H1 (cell line): Measurements from ENCODE around the gene PRR23B. TPM values are rescaled to one million over a fixed set of nuclear protein-coding genes. Genes with fewer than 3 reads are reported as not detected.

Experiments
- CTCF ChIA-PET: fragments of 300-600 bp; sonication (Branson Sonifier 250); formaldehyde crosslinking; loops from one replicate; lab custom pipeline; 2021; ENCODE audit not compliant: partially characterized antibody; lab: Charles Lee
- POLR2A ChIA-PET: fragments of 300-600 bp; sonication (Branson Sonifier 250); formaldehyde crosslinking; loops from one replicate; lab custom pipeline; 2021; ENCODE audit warnings: inconsistent platforms; ENCODE audit not compliant: partially characterized antibody; lab: Charles Lee
- DNase-seq, 2 experiments: peaks; one replicate each; pipeline versions ENCODE4 v3.0.0 to v3.0.0-alpha.2; 2010 to 2022; ENCODE audit warnings: low spot score in 2 of 2, low read depth in 1 of 2, mixed read lengths in 1 of 2
- FAIRE-seq: peaks from 2 replicates; lab custom pipeline; 2011; peaks lifted over from hg19 to GRCh38; lab: Jason Lieb, UNC
- H2AFZ ChIP-seq: 2 replicates; pipeline ENCODE4 v1.8.1; 2012; ENCODE audit warnings: low read length, inconsistent platforms
- H2AK5ac ChIP-seq: 2 replicates; pipeline ENCODE4 v1.6.1; 2013; ENCODE audit warnings: low read depth, low read length
- H2BK120ac ChIP-seq: replicated peaks from 2 replicates; pipeline ENCODE3; 2013; ENCODE audit warnings: low read depth, low read length, inconsistent platforms
- H2BK12ac ChIP-seq: 2 replicates; pipeline ENCODE4 v1.6.1; 2013; ENCODE audit warnings: low read depth, low read length
- H2BK15ac ChIP-seq: 2 replicates; pipeline ENCODE4 v1.6.1; 2013; ENCODE audit warnings: low read length
- H2BK20ac ChIP-seq: 2 replicates; pipeline ENCODE4 v1.6.1; 2013; ENCODE audit warnings: low read length
- H2BK5ac ChIP-seq: 2 replicates; pipeline ENCODE4 v1.6.1; 2013; ENCODE audit warnings: low read depth, low read length
- H3K14ac ChIP-seq: 2 replicates; pipeline ENCODE4 v1.6.1; 2013; ENCODE audit warnings: inconsistent platforms; ENCODE audit not compliant: insufficient read length
- H3K18ac ChIP-seq: 2 replicates; pipeline ENCODE4 v1.6.1; 2013; ENCODE audit warnings: low read length; ENCODE audit errors: extremely low read depth
- H3K23ac ChIP-seq: 2 replicates; pipeline ENCODE4 v1.6.1; 2013; ENCODE audit warnings: inconsistent platforms; ENCODE audit not compliant: insufficient read length
- H3K23me2 ChIP-seq: 2 replicates; pipeline ENCODE4 v1.6.1; 2013; ENCODE audit warnings: low read depth, low read length
- H3K27ac ChIP-seq: 2 replicates; pipeline ENCODE4 v1.6.1; 2011; ENCODE audit warnings: low read depth, low read length, inconsistent platforms
- H3K27me3 ChIP-seq, 4 experiments: replicated peaks in 1 of 4; 1 replicate in 1 of 4; 2 replicates in 3 of 4; pipeline versions ENCODE4 v1.6.1 to v1.8.1; 2011 to 2013; ENCODE audit warnings: low read length in 3 of 4, mild to moderate bottlenecking in 3 of 4, inconsistent platforms in 2 of 4, mixed read lengths in 2 of 4, moderate library complexity in 1 of 4; ENCODE audit not compliant: control insufficient read depth in 3 of 4, insufficient read depth in 3 of 4; ENCODE audit errors: extremely low read depth in 1 of 4
- H3K36me3 ChIP-seq, 4 experiments: 2 replicates each; pipeline versions ENCODE4 v1.6.1 to v1.8.1; 2011 to 2013; ENCODE audit warnings: mild to moderate bottlenecking in 4 of 4, low read length in 3 of 4, moderate library complexity in 2 of 4, control low read depth in 1 of 4, inconsistent platforms in 1 of 4; ENCODE audit not compliant: insufficient read depth in 4 of 4, control insufficient read depth in 2 of 4
- H3K4ac ChIP-seq: replicated peaks from 2 replicates; pipeline ENCODE3; 2013; ENCODE audit warnings: low read length, low read depth, mixed read lengths, inconsistent platforms; ENCODE audit not compliant: insufficient read length
- H3K4me1 ChIP-seq, 4 experiments: replicated peaks in 1 of 4; 1 replicate in 1 of 4; 2 replicates in 3 of 4; pipeline versions ENCODE4 v1.6.1 to v1.8.1; 2011 to 2013; ENCODE audit warnings: low read length in 3 of 4, inconsistent platforms in 2 of 4, mixed read lengths in 1 of 4; ENCODE audit not compliant: insufficient read depth in 4 of 4, control insufficient read depth in 3 of 4
- H3K4me2 ChIP-seq, 2 experiments: 2 replicates each; pipeline versions ENCODE4 v1.6.1 to v1.8.1; 2011 to 2013; ENCODE audit warnings: low read depth in 2 of 2, low read length in 2 of 2, control low read depth in 1 of 2, inconsistent platforms in 1 of 2, mild to moderate bottlenecking in 1 of 2; ENCODE audit not compliant: insufficient read depth in 1 of 2
- H3K4me3 ChIP-seq, 4 experiments: fragments of 200-600, 300-600 bp in 1 of 4; sonication (generic), shearing (Covaris generic), sonication (Bioruptor Twin) in 1 of 4; 2 replicates each; pipeline versions ENCODE4 v1.5.1 to v1.8.1; 2011 to 2016; ENCODE audit warnings: low read length in 4 of 4, low read depth in 3 of 4, control low read depth in 2 of 4, inconsistent platforms in 2 of 4, mild to moderate bottlenecking in 2 of 4, mixed read lengths in 1 of 4, moderate library complexity in 1 of 4; ENCODE audit not compliant: insufficient read depth in 2 of 4; ENCODE audit errors: extremely low read depth in 1 of 4
- H3K56ac ChIP-seq: replicated peaks from 2 replicates; pipeline ENCODE3; 2013; ENCODE audit warnings: low read depth, mild to moderate bottlenecking, mixed read lengths, low read length, inconsistent platforms; ENCODE audit not compliant: insufficient read length
- H3K79me1 ChIP-seq: 2 replicates; pipeline ENCODE4 v1.6.1; 2013; ENCODE audit warnings: low read depth, low read length, control low read depth
- H3K79me2 ChIP-seq, 2 experiments: 2 replicates each; pipeline versions ENCODE4 v1.6.1 to v1.8.1; 2012 to 2013; ENCODE audit warnings: low read length in 2 of 2, mild to moderate bottlenecking in 2 of 2, inconsistent platforms in 1 of 2; ENCODE audit not compliant: insufficient read depth in 2 of 2, control insufficient read depth in 1 of 2
- H3K9ac ChIP-seq, 4 experiments: replicated peaks in 1 of 4; 1 replicate in 1 of 4; 2 replicates in 3 of 4; pipeline versions ENCODE4 v1.6.1 to v1.8.1; 2011 to 2013; ENCODE audit warnings: low read depth in 3 of 4, low read length in 3 of 4, control low read depth in 2 of 4, mild to moderate bottlenecking in 2 of 4, moderate library complexity in 2 of 4, inconsistent platforms in 1 of 4; ENCODE audit errors: extremely low read depth in 1 of 4
- H3K9me3 ChIP-seq, 2 experiments: 2 replicates each; pipeline versions ENCODE4 v1.6.1 to v1.8.1; 2012 to 2013; ENCODE audit warnings: mild to moderate bottlenecking in 2 of 2, moderate library complexity in 2 of 2, control low read depth in 1 of 2, inconsistent platforms in 1 of 2, low read depth in 1 of 2, low read length in 1 of 2, mixed read lengths in 1 of 2; ENCODE audit not compliant: insufficient read depth in 2 of 2
- H4K20me1 ChIP-seq, 2 experiments: replicated peaks in 1 of 2; 2 replicates each; pipeline versions ENCODE3 to v1.8.1; 2011 to 2013; ENCODE audit warnings: inconsistent platforms in 2 of 2, low read length in 2 of 2, mild to moderate bottlenecking in 1 of 2; ENCODE audit not compliant: insufficient read depth in 2 of 2, control insufficient read depth in 1 of 2
- H4K5ac ChIP-seq: 2 replicates; pipeline ENCODE4 v1.6.1; 2013; ENCODE audit warnings: low read length, low read depth, mixed read lengths, inconsistent platforms; ENCODE audit not compliant: insufficient read length
- H4K8ac ChIP-seq: 2 replicates; pipeline ENCODE4 v1.8.0; 2013; ENCODE audit warnings: mild to moderate bottlenecking, moderate library complexity, low read length, inconsistent platforms; ENCODE audit not compliant: insufficient read depth; ENCODE audit errors: extremely low read depth
- H4K91ac ChIP-seq: replicated peaks from 2 replicates; pipeline ENCODE3; 2013; ENCODE audit warnings: low read length, mixed read lengths, inconsistent platforms; ENCODE audit not compliant: insufficient read length
- KDM5A ChIP-seq: fragments of 200-600 bp; IDR thresholded peaks from 2 replicates; pipeline ENCODE4 v1.7.1; 2012; ENCODE audit warnings: mild to moderate bottlenecking, low read length, inconsistent platforms, mixed read lengths
- MAFK ChIP-seq: IDR thresholded peaks from 2 replicates; pipeline ENCODE4 v1.6.1; 2012; ENCODE audit warnings: low read depth, mild to moderate bottlenecking, improper control_type of control experiment, low read length
- SUZ12 ChIP-seq: fragments of 200-600 bp; sonication (generic); IDR thresholded peaks from 2 replicates; pipeline ENCODE4 v1.6.1; 2012; ENCODE audit warnings: mild to moderate bottlenecking, inconsistent platforms, low read length, moderate library complexity, mixed read lengths
- WGBS, 2 experiments: shearing (Covaris generic) in 1 of 2; methylation state at CpG; one replicate each; pipeline versions ENCODE4 v1.1.6 to v1.1.7; 2013 to 2015; ENCODE audit warnings: low lambda C conversion rate in 2 of 2, mixed read lengths in 2 of 2, inconsistent platforms in 1 of 2, low coverage in 1 of 2, missing lambda C conversion rate in 1 of 2; ENCODE audit not compliant: insufficient replicate concordance in 2 of 2, insufficient coverage in 1 of 2, insufficient read length in 1 of 2; ENCODE audit errors: extremely low coverage in 1 of 2, missing lambda C conversion rate in 1 of 2; 5-methylcytosine and 5-hydroxymethylcytosine counted together
- polyA plus RNA-seq, 7 experiments: library from polyadenylated mRNA; depleted of rRNA in 3 of 7; stranded (reverse) in 5 of 7; unstranded in 2 of 7; fragments of >200 nt in 5 of 7; fragments of 200-250 nt in 2 of 7; gene quantifications; 1 replicate in 5 of 7; 2 replicates in 1 of 7; 4 replicates in 1 of 7; pipeline versions ENCODE4 v1.2.1 to v1.2.3, GENCODE V29; 2011 to 2013; ENCODE audit warnings: missing spikeins in 2 of 7, mixed read lengths in 2 of 7
- total RNA-seq: library from RNA; stranded (reverse); fragmentation: NEBNext Ultra II Directional; extraction: Animal tissue kit (Norgen Biotek cat#: 25700); gene quantifications from 2 replicates; pipeline ENCODE4 v1.2.1, GENCODE V29; 2021

PRR23B gene
- total and polyA plus RNA-seq, 2 of the 8 experiments (the other 6 are each of a cell fraction or from before 2014, with no cell fraction given): not detected

- CTCF ChIA-PET: no interaction called here
- Histone ChIP-seq H4K8ac (no peak overlapping the region), H3K27me3 (no peaks in the 10 kb centered on the region), H4K91ac (no peak overlapping the region), H2BK12ac (no peak overlapping the region), H2BK5ac (no peak overlapping the region), H3K14ac (no peak overlapping the region), H3K23ac (no peak overlapping the region), H3K4me2 (no peak overlapping the region), H4K5ac (no peak overlapping the region), H2BK20ac (no peak overlapping the region), H3K79me1 (no peaks in the 10 kb centered on the region), H2BK120ac (no peak overlapping the region), H3K27ac (no peak overlapping the region), H3K9me3 (no peaks in the 10 kb centered on the region), H3K23me2 (no peaks in the 10 kb centered on the region), H2AFZ (no peak overlapping the region), H3K18ac (no peak overlapping the region), H3K36me3 (no peaks in the 10 kb centered on the region), H2AK5ac (no peak overlapping the region), H4K20me1 (no peaks in the 10 kb centered on the region), H3K4me3 (no peak overlapping the region), H2BK15ac (no peak overlapping the region), H3K56ac (no peak overlapping the region), H3K4ac (no peak overlapping the region), H3K9ac (no peak overlapping the region), H3K4me1 (no peaks in the 10 kb centered on the region), H3K79me2 (no peaks in the 10 kb centered on the region)
- DNase-seq (no peak), FAIRE-seq (no peak)
- POLR2A ChIA-PET: no interaction called here
- WGBS, 2 experiments: 63% methylated on average over 1 of the region's 1 CpG; no CpG with 5 or more reads in 1 of the 2 experiments
- no peak for TF ChIP-seq KDM5A
- TF ChIP-seq SUZ12: no peak
- no peak for TF ChIP-seq MAFK
Measured at GRCh38 chr3:139062918-139063317, 42.2 kb upstream of the PRR23B start.
